ENCODE data around the gene KLHL35. TPM values are rescaled to one million over a fixed set of nuclear protein-coding genes. Genes with fewer than 3 reads are reported as not detected.

KLHL35 gene
- total and polyA plus RNA-seq, 4 donors, result 0.07 to 0.42 (median 0.15) TPM; not detected in 1

DNA sequence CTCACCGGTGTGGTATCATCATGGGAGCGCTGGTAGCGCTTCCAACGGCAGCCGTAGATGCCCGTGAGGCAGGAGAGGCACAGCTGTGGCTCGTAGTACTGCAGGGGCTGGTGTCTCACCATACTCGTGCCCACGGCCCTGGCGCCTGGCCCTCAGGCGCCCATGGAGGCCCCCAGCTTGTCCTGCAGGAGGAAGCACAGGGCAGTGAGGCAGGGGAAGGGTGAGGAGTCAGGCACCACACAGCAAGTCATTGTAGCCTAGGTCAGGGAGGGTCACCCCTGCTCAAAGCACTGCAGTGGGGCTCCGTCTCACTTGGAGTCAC lies 44.6 kb upstream of the KLHL35 start:
- Histone ChIP-seq H3K27ac (ENCODE audit: low read depth in 1 of 2, low read length in 2 of 2) (no peak overlapping the region), H3K9ac (ENCODE audit: low read depth in 1 of 2, low read length in 2 of 2) (no peak overlapping the region), H3K9me3 (ENCODE audit: control insufficient read depth in 4 of 4, low read length in 3 of 4) (no peaks in the 10 kb centered on the region), H3K27me3 (ENCODE audit: control insufficient read depth in 4 of 4, insufficient read depth in 4 of 4, low read length in 3 of 4) (no peaks in the 10 kb centered on the region), H3K4me3 (ENCODE audit: low read depth in 1 of 3, low read length in 3 of 3) (no peak overlapping the region), H3K4me1 (ENCODE audit: control insufficient read depth in 4 of 4, insufficient read depth in 4 of 4, low read length in 3 of 4) (peaks cover 2 to 31% (median 10%) of the 10 kb centered on the region in 4 donors), H3K36me3 (ENCODE audit: control insufficient read depth in 4 of 4, insufficient read depth in 3 of 4, low read depth in 1 of 4, low read length in 3 of 4) (no peaks in the 10 kb centered on the region)
- no peak for DNase-seq (ENCODE audit: low spot score)
- WGBS, result 93% methylated on average over 12 of the region's 12 CpGs
- TF ChIP-seq CTCF (IDR thresholded peaks at IDR 0.05; ENCODE audit: low read depth, low read length, missing input control), result no peak
- TF ChIP-seq RAD21 (IDR thresholded peaks at IDR 0.05), result no peak
- TF ChIP-seq ZBTB33 (IDR thresholded peaks at IDR 0.05), result no peak
- no peak for TF ChIP-seq TAF1 (conservative IDR thresholded peaks at IDR 0.05)
- no peak for TF ChIP-seq JUND (IDR thresholded peaks at IDR 0.05)
- TF ChIP-seq, protein P1, sequence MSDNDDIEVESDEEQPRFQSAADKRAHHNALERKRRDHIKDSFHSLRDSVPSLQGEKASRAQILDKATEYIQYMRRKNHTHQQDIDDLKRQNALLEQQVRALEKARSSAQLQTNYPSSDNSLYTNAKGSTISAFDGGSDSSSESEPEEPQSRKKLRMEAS (IDR thresholded peaks at IDR 0.05), result no peak
- TF ChIP-seq FOXA2 (IDR thresholded peaks at IDR 0.05), result no peak
- no peak for TF ChIP-seq RXRA (IDR thresholded peaks at IDR 0.05)

DNA sequence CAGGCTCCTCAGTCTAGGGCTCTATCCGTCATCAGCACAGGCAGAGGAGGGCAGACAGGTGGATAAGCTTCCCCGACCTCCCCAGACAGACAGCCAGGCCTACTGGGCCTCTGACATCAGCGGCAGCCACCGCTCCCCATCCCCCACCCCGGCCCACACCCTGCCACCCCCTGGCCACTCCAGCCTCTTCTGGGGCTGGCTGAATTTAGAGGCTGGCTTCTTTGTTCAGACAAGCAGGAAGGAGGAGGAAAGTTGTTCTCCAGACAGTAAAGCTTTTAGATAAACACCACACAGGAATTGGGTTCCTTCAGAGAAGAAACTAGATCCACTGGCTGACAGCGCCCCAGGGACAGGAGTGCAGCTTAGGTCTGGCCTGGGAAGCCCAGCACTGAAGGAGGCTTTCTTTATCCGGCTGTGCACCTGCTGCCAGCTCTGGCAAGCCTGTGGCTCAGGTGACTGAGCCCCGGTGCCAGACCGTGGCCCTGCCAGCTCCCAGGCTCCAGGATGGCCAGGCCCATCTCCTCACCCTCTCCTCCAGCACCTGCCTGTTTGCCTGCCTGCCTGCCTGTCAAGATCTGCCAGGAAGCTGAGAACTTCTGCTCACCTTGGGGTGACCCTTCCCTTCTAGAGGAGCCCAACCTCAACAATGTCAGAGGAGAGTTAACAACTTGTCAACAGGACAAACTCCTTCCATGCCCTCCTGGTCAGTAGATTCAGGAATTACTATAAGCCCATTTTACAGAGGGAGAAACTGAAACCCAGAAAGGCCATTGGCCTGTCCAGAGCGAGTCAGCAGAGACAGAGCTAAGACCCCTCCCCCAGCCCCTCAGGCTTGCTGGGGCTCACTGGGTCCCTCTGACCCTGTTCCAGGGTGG lies 44.0 kb upstream of the KLHL35 start:
- H3K9me3 ChIP-seq (ENCODE audit: control insufficient read depth in 4 of 4, low read length in 3 of 4), result no peaks in the 10 kb centered on the region
- TF ChIP-seq TAF1 (conservative IDR thresholded peaks at IDR 0.05), result no peak
- TF ChIP-seq YY1 (IDR thresholded peaks at IDR 0.05), result no peak
- TF ChIP-seq NR2F2 (IDR thresholded peaks at IDR 0.05), result no peak
- no peak for TF ChIP-seq RXRA (IDR thresholded peaks at IDR 0.05)
- H3K27ac ChIP-seq (ENCODE audit: low read depth in 1 of 2, low read length in 2 of 2), result peak overlapping the region in 1 of 2 donors; percentile 5
- no peak overlapping the region for H3K4me3 ChIP-seq (ENCODE audit: low read depth in 1 of 3, low read length in 3 of 3)
- no peak for DNase-seq (ENCODE audit: low spot score)
- no peaks in the 10 kb centered on the region for H3K36me3 ChIP-seq (ENCODE audit: control insufficient read depth in 4 of 4, insufficient read depth in 3 of 4, low read depth in 1 of 4, low read length in 3 of 4)
- 62% methylated on average over 10 of the region's 10 CpGs for WGBS
- no peak overlapping the region for H3K9ac ChIP-seq (ENCODE audit: low read depth in 1 of 2, low read length in 2 of 2)
- H3K27me3 ChIP-seq (ENCODE audit: control insufficient read depth in 4 of 4, insufficient read depth in 4 of 4, low read length in 3 of 4), result no peaks in the 10 kb centered on the region
- peaks cover 2 to 30% (median 9%) of the 10 kb centered on the region in 4 donors for H3K4me1 ChIP-seq (ENCODE audit: control insufficient read depth in 4 of 4, insufficient read depth in 4 of 4, low read length in 3 of 4)

DNA sequence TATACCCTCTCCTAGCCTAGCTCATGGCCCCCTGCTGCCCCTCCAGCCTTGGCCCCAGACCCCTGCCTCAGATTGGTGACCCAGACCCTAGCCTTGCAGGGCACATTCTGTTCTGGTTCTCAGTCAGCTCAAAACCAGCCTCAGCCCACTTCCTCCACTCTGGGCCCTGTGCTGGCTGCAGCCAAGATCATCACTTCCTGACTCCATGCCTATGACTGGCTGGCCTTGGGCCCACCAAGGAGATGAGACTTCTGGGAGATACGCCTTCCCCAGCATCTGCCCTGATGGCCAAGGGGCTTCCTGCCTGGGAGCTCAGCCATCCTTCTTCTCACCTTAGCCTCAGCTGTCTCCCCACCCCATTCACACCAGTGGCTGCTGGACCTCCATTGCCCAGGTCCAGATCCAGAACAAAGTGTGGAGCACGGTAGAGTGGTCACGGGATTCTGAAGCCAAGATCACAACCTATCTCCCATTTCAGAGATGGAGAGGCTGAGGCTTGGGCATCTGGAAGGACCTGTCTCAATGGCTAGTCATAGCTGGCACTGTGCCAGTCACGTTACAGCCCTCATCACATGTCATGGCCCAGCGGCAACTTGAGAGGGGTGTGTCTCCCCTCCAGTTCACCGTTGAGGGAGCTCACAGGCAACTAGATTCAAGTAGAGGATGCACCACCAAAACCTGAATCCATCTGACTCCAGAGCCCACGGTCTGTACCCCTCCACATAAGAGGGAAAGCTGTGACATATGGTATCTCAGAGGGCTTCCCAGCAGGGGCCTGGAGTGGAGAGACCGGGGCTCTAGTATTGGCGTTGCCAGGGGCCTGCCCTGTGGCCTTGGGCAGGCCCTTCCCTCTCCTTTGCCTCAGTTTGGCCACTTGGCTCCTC lies 43.0 kb upstream of the KLHL35 start:
- WGBS, result 73% methylated on average over 9 of the region's 9 CpGs
- Histone ChIP-seq H3K4me3 (ENCODE audit: low read depth in 1 of 3, low read length in 3 of 3) (no peak overlapping the region), H3K9me3 (ENCODE audit: control insufficient read depth in 4 of 4, low read length in 3 of 4) (no peaks in the 10 kb centered on the region), H3K27me3 (ENCODE audit: control insufficient read depth in 4 of 4, insufficient read depth in 4 of 4, low read length in 3 of 4) (no peaks in the 10 kb centered on the region), H3K27ac (ENCODE audit: low read depth in 1 of 2, low read length in 2 of 2) (peak overlapping the region; percentile 1 to 49), H3K36me3 (ENCODE audit: control insufficient read depth in 4 of 4, insufficient read depth in 3 of 4, low read depth in 1 of 4, low read length in 3 of 4) (no peaks in the 10 kb centered on the region), H3K9ac (ENCODE audit: low read depth in 1 of 2, low read length in 2 of 2) (no peak overlapping the region), H3K4me1 (ENCODE audit: control insufficient read depth in 4 of 4, insufficient read depth in 4 of 4, low read length in 3 of 4) (peaks cover 2 to 30% (median 9%) of the 10 kb centered on the region in 4 donors)
- DNase-seq (ENCODE audit: low spot score), result no peak
- no peak for TF ChIP-seq TAF1 (conservative IDR thresholded peaks at IDR 0.05)
- no peak for TF ChIP-seq YY1 (IDR thresholded peaks at IDR 0.05)
- no peak for TF ChIP-seq CTCF (IDR thresholded peaks at IDR 0.05; ENCODE audit: low read depth, low read length, missing input control)
- no peak for TF ChIP-seq ATF3 (IDR thresholded peaks at IDR 0.05)
- TF ChIP-seq RAD21 (IDR thresholded peaks at IDR 0.05), result no peak
- TF ChIP-seq RXRA (IDR thresholded peaks at IDR 0.05), result no peak
- TF ChIP-seq GABPA (IDR thresholded peaks at IDR 0.05 in 1 of 2, conservative IDR thresholded peaks at IDR 0.05 in 1 of 2), result no peak
- TF ChIP-seq, protein P1 (IDR thresholded peaks at IDR 0.05), result no peak
- no peak for TF ChIP-seq HNF4A (conservative IDR thresholded peaks at IDR 0.05)
- TF ChIP-seq HNF4G (IDR thresholded peaks at IDR 0.05), result no peak
- no peak for TF ChIP-seq JUND (IDR thresholded peaks at IDR 0.05)
- TF ChIP-seq FOXA2 (IDR thresholded peaks at IDR 0.05), result no peak
- no peak for TF ChIP-seq EGR1 (IDR thresholded peaks at IDR 0.05; ENCODE audit: low read depth in 2 of 2)

All from liver (tissue), 9 donors.